Endothelial cell of umbilical vein (primary cell): Measurements from ENCODE around the gene BOLL. TPM values are rescaled to one million over a fixed set of nuclear protein-coding genes. Genes with fewer than 3 reads are reported as not detected.
A peak's percentile ranks its signal among the peaks of the same experiment; 100 is the strongest.

Experiments used
- BruUV-seq: library from RNA; stranded (reverse); fragments of 400-500 nt; replicated peaks from 2 replicates; lab custom pipeline; 2021; lab: Mats Ljungman, UMichigan
- CTCF ChIA-PET: fragments of 300-600, 350-600 bp; sonication (Branson Sonifier 250); formaldehyde crosslinking; loops from one replicate; lab custom pipeline; 2021; ENCODE audit warnings: antibody characterized with exemption, inconsistent platforms; lab: Charles Lee
- POLR2A ChIA-PET: fragments of 300-600, 350-600 bp; sonication (Branson Sonifier 250); formaldehyde crosslinking; loops from one replicate; lab custom pipeline; 2021; ENCODE audit warnings: antibody characterized with exemption, inconsistent platforms; lab: Charles Lee
- DNase-seq: peaks from one replicate; pipeline ENCODE4 v3.0.0-alpha.2; 2011; ENCODE audit warnings: low read depth, low spot score
- FAIRE-seq: peaks from 2 replicates; lab custom pipeline; 2011; peaks lifted over from hg19 to GRCh38; lab: Jason Lieb, UNC
- H2AFZ ChIP-seq: 2 replicates; pipeline ENCODE4 v1.6.0; 2012; ENCODE audit warnings: low read depth, low read length, control low read depth, inconsistent platforms
- H3K27ac ChIP-seq: 2 replicates; pipeline ENCODE4 v1.5.1; 2011; ENCODE audit warnings: low read depth, mild to moderate bottlenecking, control low read depth, low read length, moderate library complexity; ENCODE audit not compliant: insufficient read depth
- H3K27me3 ChIP-seq, 2 experiments: 2 replicates each; pipeline versions ENCODE4 v1.6.0 to v1.6.1; 2011; ENCODE audit warnings: low read length in 2 of 2, mixed read lengths in 1 of 2; ENCODE audit not compliant: control insufficient read depth in 2 of 2, insufficient read depth in 2 of 2
- H3K36me3 ChIP-seq, 2 experiments: 2 replicates in 1 of 2; 3 replicates in 1 of 2; pipeline ENCODE4 v1.5.1; 2011; ENCODE audit warnings: low read length in 2 of 2, mild to moderate bottlenecking in 1 of 2, moderate library complexity in 1 of 2; ENCODE audit not compliant: control insufficient read depth in 2 of 2, insufficient read depth in 2 of 2; ENCODE audit errors: extremely low read depth in 1 of 2
- H3K4me1 ChIP-seq: 3 replicates; pipeline ENCODE4 v1.5.1; 2011; ENCODE audit warnings: mild to moderate bottlenecking, low read length; ENCODE audit not compliant: control insufficient read depth, insufficient read depth; ENCODE audit errors: extremely low read depth
- H3K4me2 ChIP-seq: 2 replicates; pipeline ENCODE4 v1.6.1; 2011; ENCODE audit warnings: low read length, control low read depth, mixed read lengths; ENCODE audit not compliant: insufficient read depth
- H3K4me3 ChIP-seq, 3 experiments: fragments of 200-600 bp in 1 of 3; sonication (generic), shearing (Covaris generic) in 1 of 3; replicated peaks in 1 of 3; 2 replicates each; pipeline ENCODE4 v1.5.1; 2011 to 2016; ENCODE audit warnings: control low read depth in 3 of 3, low read length in 3 of 3, mild to moderate bottlenecking in 2 of 3, inconsistent platforms in 1 of 3, low read depth in 1 of 3, moderate library complexity in 1 of 3; ENCODE audit not compliant: insufficient read depth in 1 of 3
- H3K79me2 ChIP-seq: 2 replicates; pipeline ENCODE4 v1.6.0; 2012; ENCODE audit warnings: low read length, inconsistent platforms; ENCODE audit not compliant: control insufficient read depth, insufficient read depth
- H3K9ac ChIP-seq: replicated peaks from 2 replicates; pipeline ENCODE3; 2011; ENCODE audit warnings: low read length, control low read depth; ENCODE audit not compliant: insufficient read depth; ENCODE audit errors: extremely low read depth
- H3K9me1 ChIP-seq: replicated peaks from 3 replicates; pipeline ENCODE4 v1.6.0; 2011; ENCODE audit warnings: mild to moderate bottlenecking, low read length; ENCODE audit not compliant: control insufficient read depth, insufficient read depth; ENCODE audit errors: extremely low read depth
- H3K9me3 ChIP-seq: replicated peaks from 2 replicates; pipeline ENCODE4 v1.5.1; 2012; ENCODE audit warnings: low read length, inconsistent platforms; ENCODE audit not compliant: control insufficient read depth, insufficient read depth
- H4K20me1 ChIP-seq: replicated peaks from 2 replicates; pipeline ENCODE3; 2011; ENCODE audit warnings: mild to moderate bottlenecking, low read length; ENCODE audit not compliant: control insufficient read depth, insufficient read depth; ENCODE audit errors: extremely low read depth
- EZH2 ChIP-seq: IDR thresholded peaks from 2 replicates; pipeline ENCODE4 v1.6.1; 2012; ENCODE audit warnings: borderline replicate concordance, low read depth, mild to moderate bottlenecking, moderate library complexity, low read length, inconsistent platforms; ENCODE audit not compliant: severe bottlenecking
- FOS ChIP-seq: IDR thresholded peaks from 2 replicates; pipeline ENCODE4 v1.6.1; 2011; ENCODE audit warnings: mild to moderate bottlenecking, low read length, moderate library complexity, borderline replicate concordance; ENCODE audit not compliant: insufficient read depth
- GATA2 ChIP-seq: IDR thresholded peaks from 2 replicates; pipeline ENCODE4 v1.7.0; 2011; ENCODE audit warnings: low read depth, mild to moderate bottlenecking, moderate library complexity, mixed read lengths, low read length; ENCODE audit not compliant: insufficient read length, insufficient read depth
- JUN ChIP-seq: IDR thresholded peaks from 2 replicates; pipeline ENCODE4 v1.6.1; 2011; ENCODE audit warnings: borderline replicate concordance, low read depth; ENCODE audit not compliant: insufficient read length, insufficient read depth
- MYC ChIP-seq: IDR thresholded peaks from one replicate; pipeline ENCODE4 v1.6.1; 2011; ENCODE audit warnings: mild to moderate bottlenecking, low read depth, low read length
- POLR2A ChIP-seq: IDR thresholded peaks from 2 replicates; pipeline ENCODE4 v1.6.1; 2012; ENCODE audit warnings: low read depth, mild to moderate bottlenecking, control low read depth, low read length
- POLR2AphosphoS5 ChIP-seq: IDR thresholded peaks from 2 replicates; pipeline ENCODE4 v1.6.1; 2012; ENCODE audit warnings: low read depth, mild to moderate bottlenecking, control low read depth, low read length, moderate library complexity; ENCODE audit not compliant: insufficient read depth
- dilution Hi-C: fragments of 300-500 bp; cut with MboI; formaldehyde crosslinking; loops from one replicate; pipeline ENCODE4 v1.15.0; 2019; ENCODE audit warnings: low sequenced_read_pairs; ENCODE audit not compliant: extremely low pct_ligation_motif_present
- intact Hi-C: fragments of 100-400 bp; cut with micrococcal nuclease; formaldehyde crosslinking; loops from one replicate; pipeline ENCODE4 v1.10.0; 2022
- polyA plus RNA-seq, 4 experiments: library from polyadenylated mRNA; depleted of rRNA in 3 of 4; stranded (reverse) in 3 of 4; unstranded in 1 of 4; fragments of >200 nt; gene quantifications; 2 replicates each; pipeline versions ENCODE4 v1.2.1 to v1.2.3, GENCODE V29; 2011 to 2012; ENCODE audit warnings: missing spikeins in 1 of 4
- total RNA-seq: library from RNA; stranded (reverse); gene quantifications from 2 replicates; pipeline ENCODE4 v1.2.3, GENCODE V29; 2021
- TF ChIP-seq, protein P1 (sequence below): IDR thresholded peaks from 2 replicates; pipeline ENCODE4 v1.6.1; 2011; ENCODE audit not compliant: insufficient read depth, insufficient read length
- TF ChIP-seq, protein P2 (sequence below), 2 donors: IDR thresholded peaks; 1 replicate in 1 of 2; 2 replicates in 1 of 2; pipeline ENCODE4 v1.5.1; 2011; ENCODE audit warnings: low read length in 2 of 2, mild to moderate bottlenecking in 2 of 2, moderate library complexity in 2 of 2, control low read depth in 1 of 2, inconsistent platforms in 1 of 2, low read depth in 1 of 2; ENCODE audit not compliant: insufficient read depth in 1 of 2; ENCODE audit errors: extremely low read depth in 1 of 2

The BOLL gene
- total and polyA plus RNA-seq, 2 donors (not counting 3 experiments of a cell fraction or from before 2014, with no cell fraction given) = not detected

- Histone ChIP-seq H3K79me2 (no peaks in the 10 kb centered on the region), H4K20me1 (no peaks in the 10 kb centered on the region), H3K9me1 (no peaks in the 10 kb centered on the region), H3K4me3 (peak overlapping the region; percentile 42 to 78 (median 47)), H3K4me2 (peak overlapping the region; percentile 92), H3K27ac (no peak overlapping the region), H3K9me3 (no peaks in the 10 kb centered on the region), H3K9ac (no peak overlapping the region), H3K27me3 (no peaks in the 10 kb centered on the region), H3K4me1 (peaks cover 14% of the 10 kb centered on the region), H3K36me3 (no peaks in the 10 kb centered on the region), H2AFZ (peak overlapping the region; percentile 79)
- FAIRE-seq (no peak), DNase-seq (peak; percentile 21)
- TSS peak; percentile 32 for BruUV-seq
- intact Hi-C loops (loop anchor here (1.0 to 10.0 kb wide), 3 partner anchors 7 to 1659 kb away; no protein-coding TSS in a partner anchor), dilution Hi-C loops (no loop called here)
- POLR2A ChIA-PET = no interaction called here
- TF ChIP-seq, protein P1, sequence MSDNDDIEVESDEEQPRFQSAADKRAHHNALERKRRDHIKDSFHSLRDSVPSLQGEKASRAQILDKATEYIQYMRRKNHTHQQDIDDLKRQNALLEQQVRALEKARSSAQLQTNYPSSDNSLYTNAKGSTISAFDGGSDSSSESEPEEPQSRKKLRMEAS = no peak
- TF ChIP-seq MYC = no peak
- TF ChIP-seq POLR2AphosphoS5 = no peak
- TF ChIP-seq POLR2A = no peak
- TF ChIP-seq EZH2 = no peak
- no peak for TF ChIP-seq JUN
- TF ChIP-seq FOS = no peak
- TF ChIP-seq GATA2 = no peak
- TF ChIP-seq, protein P2, sequence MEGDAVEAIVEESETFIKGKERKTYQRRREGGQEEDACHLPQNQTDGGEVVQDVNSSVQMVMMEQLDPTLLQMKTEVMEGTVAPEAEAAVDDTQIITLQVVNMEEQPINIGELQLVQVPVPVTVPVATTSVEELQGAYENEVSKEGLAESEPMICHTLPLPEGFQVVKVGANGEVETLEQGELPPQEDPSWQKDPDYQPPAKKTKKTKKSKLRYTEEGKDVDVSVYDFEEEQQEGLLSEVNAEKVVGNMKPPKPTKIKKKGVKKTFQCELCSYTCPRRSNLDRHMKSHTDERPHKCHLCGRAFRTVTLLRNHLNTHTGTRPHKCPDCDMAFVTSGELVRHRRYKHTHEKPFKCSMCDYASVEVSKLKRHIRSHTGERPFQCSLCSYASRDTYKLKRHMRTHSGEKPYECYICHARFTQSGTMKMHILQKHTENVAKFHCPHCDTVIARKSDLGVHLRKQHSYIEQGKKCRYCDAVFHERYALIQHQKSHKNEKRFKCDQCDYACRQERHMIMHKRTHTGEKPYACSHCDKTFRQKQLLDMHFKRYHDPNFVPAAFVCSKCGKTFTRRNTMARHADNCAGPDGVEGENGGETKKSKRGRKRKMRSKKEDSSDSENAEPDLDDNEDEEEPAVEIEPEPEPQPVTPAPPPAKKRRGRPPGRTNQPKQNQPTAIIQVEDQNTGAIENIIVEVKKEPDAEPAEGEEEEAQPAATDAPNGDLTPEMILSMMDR (IDR thresholded peaks at IDR 0.05; ENCODE audit: extremely low read depth in 1 of 2, insufficient read depth in 1 of 2, low read depth in 1 of 2, low read length in 2 of 2) = no peak
- CTCF ChIA-PET = interaction anchor here (0.7 to 6.5 kb wide), 4 partner anchors 105 to 491 kb away, joined by 3 to 88 read pairs (median 3); no protein-coding TSS in a partner anchor
Measured at GRCh38 chr2:197805715-197806633, 20.9 kb upstream of the BOLL start.
